Naive thymus-derived CD4-positive, alpha-beta T cell (primary cell): Measurements from ENCODE around the gene CD81. TPM values are rescaled to one million over a fixed set of nuclear protein-coding genes. Genes with fewer than 3 reads are reported as not detected.
A peak's percentile ranks its signal among the peaks of the same experiment; 100 is the strongest.

ENCODE experiments used
- ATAC-seq: fragments of 150-1000 bp; cut with Tn5 transposase; 2 replicates; pipeline ENCODE4 v1.10.0; 2021; ENCODE audit warnings: mild to moderate bottlenecking, moderate library complexity
- CTCF ChIA-PET: fragments of 350-600 bp; sonication (Branson Sonifier 250); formaldehyde crosslinking; loops from one replicate; lab custom pipeline; 2021; ENCODE audit warnings: antibody characterized with exemption; lab: Charles Lee
- POLR2A ChIA-PET: fragments of 350-600 bp; sonication (Branson Sonifier 250); formaldehyde crosslinking; loops from one replicate; lab custom pipeline; 2021; ENCODE audit warnings: antibody characterized with exemption, inconsistent platforms; lab: Charles Lee
- DNase-seq, 9 donors: peaks; one replicate each; pipeline versions ENCODE4 v3.0.0 to v3.0.0-alpha.2; 2020 to 2022; ENCODE audit warnings: mixed read lengths in 1 of 9
- H3K27ac ChIP-seq: one replicate; pipeline ENCODE4 v1.7.0; 2013; ENCODE audit warnings: mild to moderate bottlenecking, low read depth, low read length, moderate library complexity
- H3K27me3 ChIP-seq, 2 donors: one replicate each; pipeline ENCODE4 v1.7.0; 2013; ENCODE audit warnings: low read length in 2 of 2, mild to moderate bottlenecking in 2 of 2, moderate library complexity in 2 of 2; ENCODE audit not compliant: control insufficient read depth in 2 of 2, insufficient read depth in 2 of 2
- H3K36me3 ChIP-seq, 3 experiments: 1 replicate in 2 of 3; 2 replicates in 1 of 3; pipeline ENCODE4 v1.7.0; 2013; ENCODE audit warnings: low read length in 3 of 3, mild to moderate bottlenecking in 3 of 3, moderate library complexity in 1 of 3; ENCODE audit not compliant: insufficient read depth in 3 of 3, control insufficient read depth in 2 of 3
- H3K4me1 ChIP-seq, 2 donors: one replicate each; pipeline ENCODE4 v1.7.0; 2013; ENCODE audit warnings: low read length in 2 of 2, mild to moderate bottlenecking in 2 of 2, moderate library complexity in 1 of 2; ENCODE audit not compliant: control insufficient read depth in 2 of 2, insufficient read depth in 2 of 2
- H3K4me3 ChIP-seq: 2 replicates; pipeline ENCODE4 v1.7.0; 2013; ENCODE audit warnings: mild to moderate bottlenecking, low read length
- H3K9me3 ChIP-seq, 3 experiments: 1 replicate in 2 of 3; 2 replicates in 1 of 3; pipeline ENCODE4 v1.7.0; 2013; ENCODE audit warnings: low read length in 3 of 3; ENCODE audit not compliant: control insufficient read depth in 2 of 3
- H3K27ac Mint-ChIP-seq, 9 donors: one replicate each; pipeline ENCODE4 v1.8.0; 2020 to 2022; ENCODE audit warnings: mixed read lengths in 9 of 9, mild to moderate bottlenecking in 8 of 9, moderate library complexity in 5 of 9, inconsistent platforms in 2 of 9
- H3K27me3 Mint-ChIP-seq, 5 donors: one replicate each; pipeline ENCODE4 v1.8.0; 2021 to 2022; ENCODE audit warnings: mixed read lengths in 5 of 5, mild to moderate bottlenecking in 1 of 5
- H3K36me3 Mint-ChIP-seq, 5 donors: one replicate each; pipeline ENCODE4 v1.8.0; 2020 to 2022; ENCODE audit warnings: mixed read lengths in 5 of 5, mild to moderate bottlenecking in 3 of 5, inconsistent platforms in 1 of 5
- H3K4me1 Mint-ChIP-seq, 7 donors: one replicate each; pipeline ENCODE4 v1.8.0; 2020 to 2022; ENCODE audit warnings: mixed read lengths in 7 of 7, mild to moderate bottlenecking in 3 of 7, inconsistent platforms in 1 of 7
- H3K4me3 Mint-ChIP-seq, 10 donors: one replicate each; pipeline ENCODE4 v1.8.0; 2020 to 2022; ENCODE audit warnings: mild to moderate bottlenecking in 10 of 10, mixed read lengths in 10 of 10, moderate library complexity in 6 of 10, inconsistent platforms in 2 of 10
- H3K9me3 Mint-ChIP-seq, 11 donors: one replicate each; pipeline ENCODE4 v1.8.0; 2020 to 2022; ENCODE audit warnings: mixed read lengths in 11 of 11, mild to moderate bottlenecking in 4 of 11, inconsistent platforms in 1 of 11, moderate library complexity in 1 of 11
- intact Hi-C, 2 donors: fragments of 100-400 bp; cut with micrococcal nuclease; formaldehyde crosslinking; loops; one replicate each; pipeline ENCODE4 v1.15.1; 2023
- polyA plus RNA-seq, 2 donors: library from polyadenylated mRNA; unstranded; fragments of 300-500 nt; fragmentation: Illumina TruSeq; gene quantifications; one replicate each; pipeline ENCODE4 v1.2.3, GENCODE V29; 2021
- total RNA-seq, 6 experiments: library from RNA in 5 of 6; stranded (reverse) in 5 of 6; gene quantifications; 1 replicate in 5 of 6; 2 replicates in 1 of 6; pipeline ENCODE4 v1.2.3 and lab custom pipeline; 2021 to 2026

Gene CD81
- total RNA-seq (100 to 1,000 TPM in 4 of 5 experiments, 10 to 100 TPM in 1; 97.5 to 173 (median 138) TPM), polyA plus RNA-seq (10 to 100 TPM; 19.0 to 39.6 TPM), total RNA-seq (lab: John Stamatoyannopoulos, UW) (194 reads per million, percentile 93 among the genes with 10 or more reads in this experiment)

GRCh38 chr11:2376751-2377451, at the start of gene CD81:
TSS of gene CD81 (plus strand) at chr11:2377310. CDS start at chr11:2377550, 240 bp downstream.
- ATAC-seq (peak; percentile 91), DNase-seq (peak; percentile 47 to 79 (median 66))
- Mint-ChIP-seq H3K4me1 (peaks cover 13 to 38% (median 17%) of the 10 kb centered on the region in 7 donors), H3K27me3 (peaks cover 0 to 10% (median 0%) of the 10 kb centered on the region in 5 donors), H3K27ac (peak within 1 kb of the TSS in 7 of 9 donors; percentile 57 to 89 (median 73)), H3K9me3 (no peaks in the 10 kb centered on the region), H3K36me3 (no peaks in the 10 kb centered on the region), H3K4me3 (peak within 1 kb of the TSS; percentile 71 to 89 (median 84))
- ChIA-PET POLR2A (interaction anchor here (0.5 to 3.6 kb wide), 5 partner anchors 11 to 76 kb away, joined by 3 to 21 read pairs (median 3); partner anchors contain the start of gene TSSC4), CTCF (interaction anchor here (1.2 kb wide), 1 partner anchor 24 kb away, joined by 4 read pairs; the partner anchor contains the start of gene TSSC4)
- peak within 1 kb of the TSS; percentile 89 for H3K27ac ChIP-seq
- no peaks in the 10 kb centered on the region for H3K9me3 ChIP-seq
- H3K27me3 ChIP-seq, result no peaks in the 10 kb centered on the region
- H3K4me3 ChIP-seq, result peak within 1 kb of the TSS; percentile 83
- peaks cover 19 to 21% of the 10 kb centered on the region in 2 donors for H3K4me1 ChIP-seq
- peaks cover 0 to 8% (median 3%) of the 10 kb centered on the region in 3 experiments for H3K36me3 ChIP-seq
- intact Hi-C loops, result loop anchor here (1.0 to 5.0 kb wide), 5 partner anchors 23 to 510 kb away; partner anchors contain the start of genes TSSC4 (in 2 of the 2), CDKN1C (in 1 of the 2) and TSPAN32 (in 1 of the 2)

- Histone ChIP-seq H3K27ac (no peak overlapping the region), H3K9me3 (no peaks in the 10 kb centered on the region), H3K4me3 (no peak overlapping the region), H3K27me3 (no peaks in the 10 kb centered on the region), H3K4me1 (no peaks in the 10 kb centered on the region), H3K36me3 (no peaks in the 10 kb centered on the region)
- Mint-ChIP-seq H3K4me1 (no peaks in the 10 kb centered on the region), H3K36me3 (no peaks in the 10 kb centered on the region), H3K27me3 (peaks cover 7 to 39% (median 16%) of the 10 kb centered on the region in 5 donors), H3K27ac (peak overlapping the region in 1 of 9 donors; percentile 72), H3K4me3 (no peak overlapping the region), H3K9me3 (peaks cover 0 to 18% (median 6%) of the 10 kb centered on the region in 11 donors)
- DNase-seq (no peak), ATAC-seq (no peak)
- ChIA-PET CTCF (no interaction called here), POLR2A (no interaction called here)
- intact Hi-C loops, result no loop called here
These were observed 49.1 kb upstream of the CD81 start for GRCh38 chr11:2328021-2328420.

GRCh38 chr11:2328656-2329354, 48.3 kb upstream of the CD81 start:
- Histone ChIP-seq H3K27me3 (no peaks in the 10 kb centered on the region), H3K4me3 (no peak overlapping the region), H3K9me3 (no peaks in the 10 kb centered on the region), H3K4me1 (no peaks in the 10 kb centered on the region), H3K27ac (no peak overlapping the region), H3K36me3 (no peaks in the 10 kb centered on the region)
- H3K4me3 Mint-ChIP-seq, result no peak overlapping the region
- H3K4me1 Mint-ChIP-seq, result no peaks in the 10 kb centered on the region
- intact Hi-C loops, result no loop called here
- H3K27ac Mint-ChIP-seq, result no peak overlapping the region
- peaks cover 0 to 16% (median 4%) of the 10 kb centered on the region in 11 donors for H3K9me3 Mint-ChIP-seq
- DNase-seq, result no peak
- H3K36me3 Mint-ChIP-seq, result no peaks in the 10 kb centered on the region
- ChIA-PET POLR2A (no interaction called here), CTCF (no interaction called here)
- ATAC-seq, result no peak
- H3K27me3 Mint-ChIP-seq, result peaks cover 0 to 39% (median 16%) of the 10 kb centered on the region in 5 donors

GRCh38 chr11:2329551-2329950, 47.6 kb upstream of the CD81 start:
- Mint-ChIP-seq H3K4me3 (no peak overlapping the region), H3K9me3 (peaks cover 0 to 16% (median 4%) of the 10 kb centered on the region in 11 donors), H3K36me3 (no peaks in the 10 kb centered on the region), H3K27me3 (peaks cover 0 to 39% (median 16%) of the 10 kb centered on the region in 5 donors), H3K4me1 (no peaks in the 10 kb centered on the region), H3K27ac (no peak overlapping the region)
- H3K4me1 ChIP-seq, result no peaks in the 10 kb centered on the region
- intact Hi-C loops, result no loop called here
- no peak for DNase-seq
- CTCF ChIA-PET, result interaction anchor here (0.7 kb wide), 1 partner anchor 758 kb away, joined by 4 read pairs; no protein-coding TSS in a partner anchor
- no peaks in the 10 kb centered on the region for H3K9me3 ChIP-seq
- H3K27me3 ChIP-seq, result no peaks in the 10 kb centered on the region
- H3K36me3 ChIP-seq, result no peaks in the 10 kb centered on the region
- H3K4me3 ChIP-seq, result no peak overlapping the region
- POLR2A ChIA-PET, result no interaction called here
- H3K27ac ChIP-seq, result no peak overlapping the region
- no peak for ATAC-seq

- POLR2A ChIA-PET, result no interaction called here
These were observed 46.4 kb upstream of the CD81 start for GRCh38 chr11:2330696-2331095.

GRCh38 chr11:2331404-2331803, 45.7 kb upstream of the CD81 start:
- ChIA-PET CTCF (no interaction called here), POLR2A (no interaction called here)
- H3K27me3 ChIP-seq, result no peaks in the 10 kb centered on the region
- Mint-ChIP-seq H3K27me3 (peaks cover 0 to 35% (median 16%) of the 10 kb centered on the region in 5 donors), H3K4me1 (no peaks in the 10 kb centered on the region), H3K4me3 (no peak overlapping the region), H3K36me3 (peaks cover 0 to 3% (median 0%) of the 10 kb centered on the region in 5 donors), H3K27ac (no peak overlapping the region), H3K9me3 (peaks cover 0 to 16% (median 4%) of the 10 kb centered on the region in 11 donors)
- H3K9me3 ChIP-seq, result no peaks in the 10 kb centered on the region
- ATAC-seq (no peak), DNase-seq (no peak)
- no peak overlapping the region for H3K27ac ChIP-seq
- no peak overlapping the region for H3K4me3 ChIP-seq
- H3K4me1 ChIP-seq, result no peaks in the 10 kb centered on the region
- H3K36me3 ChIP-seq, result no peaks in the 10 kb centered on the region
- intact Hi-C loops, result no loop called here

More at GRCh38 chr11:2330696-2331095, 46.4 kb upstream of the CD81 start:
- no peak overlapping the region for H3K27ac ChIP-seq
- CTCF ChIA-PET, result no interaction called here
- H3K36me3 ChIP-seq, result no peaks in the 10 kb centered on the region
- DNase-seq (no peak), ATAC-seq (no peak)
- H3K27me3 ChIP-seq, result no peaks in the 10 kb centered on the region
- Mint-ChIP-seq H3K27me3 (peaks cover 0 to 35% (median 13%) of the 10 kb centered on the region in 5 donors), H3K36me3 (peaks cover 0 to 3% (median 0%) of the 10 kb centered on the region in 5 donors), H3K9me3 (peaks cover 0 to 16% (median 4%) of the 10 kb centered on the region in 11 donors), H3K27ac (no peak overlapping the region), H3K4me1 (no peaks in the 10 kb centered on the region), H3K4me3 (no peak overlapping the region)
- intact Hi-C loops, result no loop called here
- no peak overlapping the region for H3K4me3 ChIP-seq
- H3K4me1 ChIP-seq, result no peaks in the 10 kb centered on the region
- H3K9me3 ChIP-seq, result no peaks in the 10 kb centered on the region
